Spleen (tissue), 11 donors: Measurements from ENCODE around the gene HMGA1. TPM values are rescaled to one million over a fixed set of nuclear protein-coding genes. Genes with fewer than 3 reads are reported as not detected.

ENCODE experiments used
- DNase-seq: peaks from one replicate; pipeline ENCODE4 v3.0.0-alpha.2; 2020
- H3K27ac ChIP-seq, 8 donors: fragments of 200-600 bp; sonication (generic) in 7 of 8; 1 replicate in 4 of 8; 2 replicates in 4 of 8; pipeline versions ENCODE4 v1.5.0 to v1.8.0; 2016 to 2021; ENCODE audit warnings: inconsistent platforms in 4 of 8, mild to moderate bottlenecking in 4 of 8, moderate library complexity in 1 of 8
- H3K27me3 ChIP-seq, 7 donors: fragments of 200-600 bp; sonication (generic) in 6 of 7; replicated peaks in 1 of 7; 1 replicate in 4 of 7; 2 replicates in 3 of 7; pipeline versions ENCODE4 v1.5.0 to v1.8.0; 2016 to 2021; ENCODE audit warnings: inconsistent platforms in 3 of 7, mild to moderate bottlenecking in 1 of 7
- H3K36me3 ChIP-seq, 6 donors: fragments of 200-600 bp; sonication (generic) in 5 of 6; 1 replicate in 4 of 6; 2 replicates in 2 of 6; pipeline versions ENCODE4 v1.5.0 to v1.8.0; 2016 to 2021; ENCODE audit warnings: inconsistent platforms in 2 of 6
- H3K4me1 ChIP-seq, 6 donors: fragments of 200-600 bp; sonication (generic) in 5 of 6; 1 replicate in 3 of 6; 2 replicates in 3 of 6; pipeline versions ENCODE4 v1.5.0 to v1.8.0; 2016 to 2021; ENCODE audit warnings: inconsistent platforms in 3 of 6
- H3K4me3 ChIP-seq, 8 donors: fragments of 200-600 bp; sonication (generic) in 7 of 8; 1 replicate in 4 of 8; 2 replicates in 4 of 8; pipeline versions ENCODE4 v1.5.0 to v1.8.0; 2016 to 2021; ENCODE audit warnings: inconsistent platforms in 4 of 8, mild to moderate bottlenecking in 4 of 8, moderate library complexity in 2 of 8
- H3K9me3 ChIP-seq, 8 donors: fragments of 200-600 bp; sonication (generic) in 7 of 8; 1 replicate in 4 of 8; 2 replicates in 4 of 8; pipeline versions ENCODE4 v1.5.0 to v1.8.0; 2016 to 2021; ENCODE audit warnings: inconsistent platforms in 4 of 8
- POLR2A ChIP-seq, 3 donors: fragments of 450-650 bp; IDR thresholded peaks; one replicate each; pipeline ENCODE4 v1.5.1; 2017; ENCODE audit warnings: antibody characterized with exemption in 3 of 3, mild to moderate bottlenecking in 1 of 3
- POLR2AphosphoS5 ChIP-seq, 3 donors: sonication (generic); formaldehyde crosslinking; IDR thresholded peaks; one replicate each; pipeline ENCODE4 v1.5.1; 2017; ENCODE audit warnings: antibody characterized with exemption in 3 of 3
- WGBS, 5 donors: extraction: QIAGEN DNeasy Blood & Tissue Kit in 3 of 5; methylation state at CpG; one replicate each; pipeline versions ENCODE4 v1.1.5 to v1.1.7; 2013 to 2018; 5-methylcytosine and 5-hydroxymethylcytosine counted together
- intact Hi-C: fragments of 100-400 bp; cut with DNase I; formaldehyde crosslinking; loops from one replicate; pipeline ENCODE4 v1.15.0; 2023; ENCODE audit warnings: low total_unique reads
- polyA plus RNA-seq, 3 donors: library from polyadenylated mRNA; stranded (reverse); fragments of 200-250 nt; gene quantifications; one replicate each; pipeline ENCODE4 v1.2.1, GENCODE V29; 2013
- total RNA-seq, 7 donors: library from RNA; depleted of rRNA in 3 of 7; stranded (reverse); fragments of >200 nt in 3 of 7; fragmentation: NEBNext Ultra II Directional in 4 of 7; extraction: Animal tissue kit (Norgen Biotek cat#: 25700) in 4 of 7; gene quantifications; one replicate each; pipeline versions ENCODE4 v1.1.0 to v1.2.1, GENCODE V29; 2016 to 2021
- TF ChIP-seq, protein P1 (sequence below), 11 experiments: fragments of 200-600 bp in 7 of 11; fragments of 450-650 bp in 4 of 11; sonication (generic) in 4 of 11; IDR thresholded peaks in 8 of 11; conservative IDR thresholded peaks in 3 of 11; 1 replicate in 7 of 11; 2 replicates in 4 of 11; pipeline versions ENCODE4 v1.4.0 to v1.8.0; 2016 to 2021; ENCODE audit warnings: antibody characterized with exemption in 11 of 11, inconsistent platforms in 4 of 11, mild to moderate bottlenecking in 1 of 11
- donor health status: healthy with polysubstance abuse.
- donor health status: DM: no; HTN: no; CAD: no; lungs with moderate emphysema.
- donor health status: DM: no; HTN: no; CAD: no.
- donor health status: Bipolar disorder and iron deficiency.
- donor health status: healthy.
- donor health status: DM: no; HTN: no; CAD: no.
- donor health status: DM: yes; HTN: yes; CAD: no.

Gene HMGA1
- total and polyA plus RNA-seq, 10 donors: 49.9 to 129 (median 79.6) TPM

DNA sequence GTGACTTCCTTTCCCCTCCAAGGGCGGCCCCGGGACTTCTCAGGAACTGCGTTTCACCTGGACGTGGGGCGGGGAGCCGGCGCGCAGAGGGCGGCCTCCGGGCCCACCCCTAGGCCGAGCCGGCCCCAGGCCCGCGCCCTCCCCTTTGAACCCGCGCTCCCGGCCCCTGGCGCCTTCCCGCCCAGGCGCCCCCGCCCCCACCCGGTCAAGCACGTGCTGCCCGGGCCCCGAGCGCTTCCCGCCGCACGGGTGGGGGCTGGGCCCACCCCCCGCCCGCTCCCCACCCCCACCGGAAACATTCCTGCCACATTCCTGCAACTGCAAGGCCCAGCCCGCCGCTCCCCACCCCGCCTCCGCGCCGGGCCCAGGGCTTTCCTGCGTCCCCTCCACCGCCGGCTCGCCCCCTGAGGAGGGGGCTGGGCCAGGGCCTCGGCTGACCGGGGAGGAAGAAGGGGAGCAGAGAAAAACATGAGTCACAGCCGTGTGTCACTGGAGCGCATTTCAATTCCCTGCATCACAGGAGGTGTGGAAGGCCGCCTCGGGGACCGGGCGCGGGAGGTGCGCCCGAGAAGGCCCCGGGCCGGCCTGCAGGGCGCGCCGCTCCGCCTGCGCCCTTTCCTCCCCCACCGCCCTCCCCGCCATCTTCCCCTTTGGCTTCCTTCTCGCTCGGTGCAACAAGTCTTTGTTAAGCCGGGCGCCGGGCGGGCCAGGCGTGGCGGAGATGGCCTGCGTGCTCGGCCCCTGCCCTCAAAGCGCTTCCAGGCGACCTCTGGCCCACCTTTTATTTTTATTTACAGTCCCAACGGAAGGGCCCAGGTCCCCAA lies 1.2 kb upstream of the HMGA1 start:
- Histone ChIP-seq H3K27ac (peak overlapping the region; percentile 89 to 97 (median 95)), H3K9me3 (no peaks in the 10 kb centered on the region), H3K27me3 (no peaks in the 10 kb centered on the region), H3K4me3 (peak overlapping the region; percentile 62 to 87 (median 67)), H3K36me3 (peaks cover 0 to 6% (median 0%) of the 10 kb centered on the region in 6 donors), H3K4me1 (peaks cover 8 to 53% (median 32%) of the 10 kb centered on the region in 6 donors)
- TF ChIP-seq POLR2A (IDR thresholded peaks at IDR 0.05) (peak in 2 of 3 donors; percentile 4), POLR2AphosphoS5 (IDR thresholded peaks at IDR 0.05) (peak in 2 of 3 donors; percentile 22 to 60)
- TF ChIP-seq, protein P1, sequence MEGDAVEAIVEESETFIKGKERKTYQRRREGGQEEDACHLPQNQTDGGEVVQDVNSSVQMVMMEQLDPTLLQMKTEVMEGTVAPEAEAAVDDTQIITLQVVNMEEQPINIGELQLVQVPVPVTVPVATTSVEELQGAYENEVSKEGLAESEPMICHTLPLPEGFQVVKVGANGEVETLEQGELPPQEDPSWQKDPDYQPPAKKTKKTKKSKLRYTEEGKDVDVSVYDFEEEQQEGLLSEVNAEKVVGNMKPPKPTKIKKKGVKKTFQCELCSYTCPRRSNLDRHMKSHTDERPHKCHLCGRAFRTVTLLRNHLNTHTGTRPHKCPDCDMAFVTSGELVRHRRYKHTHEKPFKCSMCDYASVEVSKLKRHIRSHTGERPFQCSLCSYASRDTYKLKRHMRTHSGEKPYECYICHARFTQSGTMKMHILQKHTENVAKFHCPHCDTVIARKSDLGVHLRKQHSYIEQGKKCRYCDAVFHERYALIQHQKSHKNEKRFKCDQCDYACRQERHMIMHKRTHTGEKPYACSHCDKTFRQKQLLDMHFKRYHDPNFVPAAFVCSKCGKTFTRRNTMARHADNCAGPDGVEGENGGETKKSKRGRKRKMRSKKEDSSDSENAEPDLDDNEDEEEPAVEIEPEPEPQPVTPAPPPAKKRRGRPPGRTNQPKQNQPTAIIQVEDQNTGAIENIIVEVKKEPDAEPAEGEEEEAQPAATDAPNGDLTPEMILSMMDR (IDR thresholded peaks at IDR 0.05 in 8 of 11, conservative IDR thresholded peaks at IDR 0.05 in 3 of 11): peak in 2 of 11 experiments; percentile 8 to 14
- DNase-seq: peak; percentile 94
- intact Hi-C loops: no loop called here
- 3 to 8% (median 4%) methylated on average over 33 to 75 of the region's 75 CpGs for WGBS, 5 donors

DNA sequence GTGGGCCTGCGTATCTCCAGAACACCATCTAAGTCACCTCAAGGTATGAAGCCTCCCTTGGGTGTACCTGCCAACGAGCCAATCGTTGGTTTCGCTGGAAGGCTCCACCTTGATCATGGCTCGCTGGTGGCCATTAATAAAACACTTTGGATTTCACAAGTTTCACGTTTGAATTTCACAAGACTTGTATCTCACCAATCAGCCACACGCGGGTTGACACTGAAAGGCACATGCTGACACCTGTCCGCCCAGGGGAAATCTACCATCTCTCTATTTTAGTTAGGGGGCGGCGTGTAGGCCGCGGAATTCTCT lies 586 bp upstream of the HMGA1 start:
- Histone ChIP-seq H3K27ac (peak overlapping the region; percentile 89 to 97 (median 95)), H3K27me3 (no peaks in the 10 kb centered on the region), H3K36me3 (peaks cover 0 to 11% (median 5%) of the 10 kb centered on the region in 6 donors), H3K4me1 (peaks cover 8 to 52% (median 32%) of the 10 kb centered on the region in 6 donors), H3K9me3 (no peaks in the 10 kb centered on the region), H3K4me3 (peak overlapping the region; percentile 62 to 87 (median 67))
- DNase-seq: no peak
- 8 to 14% (median 12%) methylated on average over 13 of the region's 13 CpGs for WGBS, 5 donors
- TF ChIP-seq, protein P1 (IDR thresholded peaks at IDR 0.05 in 8 of 11, conservative IDR thresholded peaks at IDR 0.05 in 3 of 11): no peak
- TF ChIP-seq POLR2A (IDR thresholded peaks at IDR 0.05) (no peak), POLR2AphosphoS5 (IDR thresholded peaks at IDR 0.05) (no peak)
- intact Hi-C loops: no loop called here

DNA sequence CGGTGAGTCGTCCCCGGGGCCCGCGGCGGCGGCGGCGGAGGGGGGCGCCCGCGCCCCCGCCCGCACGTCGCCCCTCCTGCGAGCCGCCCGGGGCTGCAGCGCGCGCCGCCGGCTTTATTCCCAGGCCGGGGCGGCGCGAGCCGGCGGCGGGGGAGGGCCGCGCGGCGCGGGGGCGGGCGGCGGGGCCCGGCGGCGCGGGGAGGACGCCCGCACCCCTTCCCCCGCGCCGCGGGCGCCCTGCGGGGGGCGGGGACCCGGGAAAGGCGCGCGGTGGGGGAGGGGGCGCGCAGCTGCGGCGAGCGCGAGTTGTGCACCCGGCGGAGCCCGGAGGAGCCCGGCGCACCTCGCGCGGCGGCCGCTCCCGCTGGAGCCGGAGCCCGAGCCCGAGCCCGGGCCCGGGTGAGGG lies 646 bp downstream of the HMGA1 start:
- 0 to 1% (median 1%) methylated on average over 3 to 78 of the region's 78 CpGs for WGBS, 5 donors
- intact Hi-C loops: no loop called here
- Histone ChIP-seq H3K27ac (peak overlapping the region; percentile 62 to 97 (median 95)), H3K4me1 (peaks cover 8 to 54% (median 32%) of the 10 kb centered on the region in 6 donors), H3K36me3 (peaks cover 0 to 24% (median 17%) of the 10 kb centered on the region in 6 donors), H3K9me3 (no peaks in the 10 kb centered on the region), H3K4me3 (peak overlapping the region; percentile 48 to 87 (median 68)), H3K27me3 (no peaks in the 10 kb centered on the region)
- TF ChIP-seq POLR2A (IDR thresholded peaks at IDR 0.05) (no peak), POLR2AphosphoS5 (IDR thresholded peaks at IDR 0.05) (no peak)
- TF ChIP-seq, protein P1 (IDR thresholded peaks at IDR 0.05 in 8 of 11, conservative IDR thresholded peaks at IDR 0.05 in 3 of 11): no peak
- DNase-seq: no peak
